Measurements from ENCODE around the gene URB1.

- TF ChIP-seq POLR2A (IDR thresholded peaks at IDR 0.05) = no peak
- TF ChIP-seq CTCF (IDR thresholded peaks at IDR 0.05) = no peak
These were observed 15.3 kb downstream of the URB1 start for GRCh38 chr21:32377506-32377905.

All from Peyer's patch (tissue), 4 donors.